ENCODE data around the gene STRIP2. TPM values are rescaled to one million over a fixed set of nuclear protein-coding genes. Genes with fewer than 3 reads are reported as not detected.

Gene STRIP2
- total and polyA plus RNA-seq, 2 of the 13 experiments (the other 11 are each of a cell fraction or from before 2014, with no cell fraction given), result 3.9 to 8.2 TPM

DNA sequence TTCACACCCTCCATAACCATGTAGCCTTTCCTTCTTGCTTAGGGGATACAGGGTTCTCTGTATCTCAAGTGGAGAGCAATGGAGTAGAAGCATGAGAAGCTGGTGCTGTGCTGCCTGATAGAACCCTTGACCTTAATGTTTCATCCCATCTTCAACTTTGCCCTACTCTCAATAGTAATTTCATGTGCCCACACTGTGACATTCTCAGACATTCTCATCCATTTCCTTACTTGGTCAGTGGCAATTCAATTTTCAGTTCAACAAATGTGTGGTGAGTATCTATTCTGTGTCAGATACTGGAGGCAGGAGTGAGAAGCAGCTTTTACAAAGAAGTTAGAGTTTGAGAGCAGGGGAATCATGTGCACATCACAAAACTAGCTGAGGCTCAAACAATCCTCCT, 16.1 kb downstream of the STRIP2 start:
- TF ChIP-seq ATF7 (IDR thresholded peaks at IDR 0.05) (no peak), ATF7 (CRISPR knock-in tag; IDR thresholded peaks at IDR 0.05) (no peak), PAX8 (CRISPR knock-in tag; IDR thresholded peaks at IDR 0.05; ENCODE audit: borderline replicate concordance) (no peak), PCBP2 (optimal IDR thresholded peaks at IDR 0.05; ENCODE audit: low read depth, low read length, poor library complexity, severe bottlenecking) (no peak), CCAR2 (optimal IDR thresholded peaks at IDR 0.05; ENCODE audit: low read depth, low read length) (no peak), ZFP36 (IDR thresholded peaks at IDR 0.05; ENCODE audit: borderline replicate concordance, low read depth, low read length, partially characterized antibody) (no peak), ZNF605 (CRISPR knock-in tag; IDR thresholded peaks at IDR 0.05) (no peak), ZEB1 (IDR thresholded peaks at IDR 0.05; ENCODE audit: insufficient replicate concordance, low read depth) (no peak), CBFB (CRISPR knock-in tag; IDR thresholded peaks at IDR 0.05) (no peak), JDP2 (CRISPR knock-in tag; IDR thresholded peaks at IDR 0.05; ENCODE audit: borderline replicate concordance) (no peak), ZNF549 (CRISPR knock-in tag; IDR thresholded peaks at IDR 0.05) (no peak)
- TF ChIP-seq, protein P1, sequence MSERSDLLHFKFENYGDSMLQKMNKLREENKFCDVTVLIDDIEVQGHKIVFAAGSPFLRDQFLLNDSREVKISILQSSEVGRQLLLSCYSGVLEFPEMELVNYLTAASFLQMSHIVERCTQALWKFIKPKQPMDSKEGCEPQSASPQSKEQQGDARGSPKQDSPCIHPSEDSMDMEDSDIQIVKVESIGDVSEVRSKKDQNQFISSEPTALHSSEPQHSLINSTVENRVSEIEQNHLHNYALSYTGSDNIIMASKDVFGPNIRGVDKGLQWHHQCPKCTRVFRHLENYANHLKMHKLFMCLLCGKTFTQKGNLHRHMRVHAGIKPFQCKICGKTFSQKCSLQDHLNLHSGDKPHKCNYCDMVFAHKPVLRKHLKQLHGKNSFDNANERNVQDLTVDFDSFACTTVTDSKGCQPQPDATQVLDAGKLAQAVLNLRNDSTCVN (CRISPR knock-in tag; IDR thresholded peaks at IDR 0.05; ENCODE audit: borderline replicate concordance), result no peak
- TF ChIP-seq, protein P2, sequence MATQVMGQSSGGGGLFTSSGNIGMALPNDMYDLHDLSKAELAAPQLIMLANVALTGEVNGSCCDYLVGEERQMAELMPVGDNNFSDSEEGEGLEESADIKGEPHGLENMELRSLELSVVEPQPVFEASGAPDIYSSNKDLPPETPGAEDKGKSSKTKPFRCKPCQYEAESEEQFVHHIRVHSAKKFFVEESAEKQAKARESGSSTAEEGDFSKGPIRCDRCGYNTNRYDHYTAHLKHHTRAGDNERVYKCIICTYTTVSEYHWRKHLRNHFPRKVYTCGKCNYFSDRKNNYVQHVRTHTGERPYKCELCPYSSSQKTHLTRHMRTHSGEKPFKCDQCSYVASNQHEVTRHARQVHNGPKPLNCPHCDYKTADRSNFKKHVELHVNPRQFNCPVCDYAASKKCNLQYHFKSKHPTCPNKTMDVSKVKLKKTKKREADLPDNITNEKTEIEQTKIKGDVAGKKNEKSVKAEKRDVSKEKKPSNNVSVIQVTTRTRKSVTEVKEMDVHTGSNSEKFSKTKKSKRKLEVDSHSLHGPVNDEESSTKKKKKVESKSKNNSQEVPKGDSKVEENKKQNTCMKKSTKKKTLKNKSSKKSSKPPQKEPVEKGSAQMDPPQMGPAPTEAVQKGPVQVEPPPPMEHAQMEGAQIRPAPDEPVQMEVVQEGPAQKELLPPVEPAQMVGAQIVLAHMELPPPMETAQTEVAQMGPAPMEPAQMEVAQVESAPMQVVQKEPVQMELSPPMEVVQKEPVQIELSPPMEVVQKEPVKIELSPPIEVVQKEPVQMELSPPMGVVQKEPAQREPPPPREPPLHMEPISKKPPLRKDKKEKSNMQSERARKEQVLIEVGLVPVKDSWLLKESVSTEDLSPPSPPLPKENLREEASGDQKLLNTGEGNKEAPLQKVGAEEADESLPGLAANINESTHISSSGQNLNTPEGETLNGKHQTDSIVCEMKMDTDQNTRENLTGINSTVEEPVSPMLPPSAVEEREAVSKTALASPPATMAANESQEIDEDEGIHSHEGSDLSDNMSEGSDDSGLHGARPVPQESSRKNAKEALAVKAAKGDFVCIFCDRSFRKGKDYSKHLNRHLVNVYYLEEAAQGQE (IDR thresholded peaks at IDR 0.05; ENCODE audit: borderline replicate concordance in 1 of 2, low read depth in 1 of 2, low read length in 2 of 2), result no peak
- TF ChIP-seq, protein P3, sequence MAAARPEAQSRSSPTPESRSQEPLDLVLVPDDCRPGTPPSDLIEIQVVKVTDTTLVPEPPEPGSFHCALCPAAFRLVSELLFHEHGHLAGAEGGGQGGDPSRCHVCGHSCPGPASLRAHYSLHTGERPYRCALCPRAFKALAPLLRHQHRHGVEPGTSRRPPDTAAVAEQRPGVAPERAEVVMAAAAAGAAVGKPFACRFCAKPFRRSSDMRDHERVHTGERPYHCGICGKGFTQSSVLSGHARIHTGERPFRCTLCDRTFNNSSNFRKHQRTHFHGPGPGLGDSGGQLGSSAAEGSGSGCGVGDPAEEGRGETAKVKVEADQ (CRISPR knock-in tag; IDR thresholded peaks at IDR 0.05; ENCODE audit: borderline replicate concordance), result no peak
- TF ChIP-seq, protein P4, sequence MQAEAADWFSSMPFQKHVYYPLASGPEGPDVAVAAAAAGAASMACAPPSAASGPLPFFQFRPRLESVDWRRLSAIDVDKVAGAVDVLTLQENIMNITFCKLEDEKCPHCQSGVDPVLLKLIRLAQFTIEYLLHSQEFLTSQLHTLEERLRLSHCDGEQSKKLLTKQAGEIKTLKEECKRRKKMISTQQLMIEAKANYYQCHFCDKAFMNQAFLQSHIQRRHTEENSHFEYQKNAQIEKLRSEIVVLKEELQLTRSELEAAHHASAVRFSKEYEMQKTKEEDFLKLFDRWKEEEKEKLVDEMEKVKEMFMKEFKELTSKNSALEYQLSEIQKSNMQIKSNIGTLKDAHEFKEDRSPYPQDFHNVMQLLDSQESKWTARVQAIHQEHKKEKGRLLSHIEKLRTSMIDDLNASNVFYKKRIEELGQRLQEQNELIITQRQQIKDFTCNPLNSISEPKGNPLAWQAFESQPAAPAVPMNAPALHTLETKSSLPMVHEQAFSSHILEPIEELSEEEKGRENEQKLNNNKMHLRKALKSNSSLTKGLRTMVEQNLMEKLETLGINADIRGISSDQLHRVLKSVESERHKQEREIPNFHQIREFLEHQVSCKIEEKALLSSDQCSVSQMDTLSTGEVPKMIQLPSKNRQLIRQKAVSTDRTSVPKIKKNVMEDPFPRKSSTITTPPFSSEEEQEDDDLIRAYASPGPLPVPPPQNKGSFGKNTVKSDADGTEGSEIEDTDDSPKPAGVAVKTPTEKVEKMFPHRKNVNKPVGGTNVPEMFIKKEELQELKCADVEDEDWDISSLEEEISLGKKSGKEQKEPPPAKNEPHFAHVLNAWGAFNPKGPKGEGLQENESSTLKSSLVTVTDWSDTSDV (CRISPR knock-in tag; IDR thresholded peaks at IDR 0.05), result no peak
- TF ChIP-seq, protein P5, sequence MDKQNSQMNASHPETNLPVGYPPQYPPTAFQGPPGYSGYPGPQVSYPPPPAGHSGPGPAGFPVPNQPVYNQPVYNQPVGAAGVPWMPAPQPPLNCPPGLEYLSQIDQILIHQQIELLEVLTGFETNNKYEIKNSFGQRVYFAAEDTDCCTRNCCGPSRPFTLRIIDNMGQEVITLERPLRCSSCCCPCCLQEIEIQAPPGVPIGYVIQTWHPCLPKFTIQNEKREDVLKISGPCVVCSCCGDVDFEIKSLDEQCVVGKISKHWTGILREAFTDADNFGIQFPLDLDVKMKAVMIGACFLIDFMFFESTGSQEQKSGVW (CRISPR knock-in tag; IDR thresholded peaks at IDR 0.05; ENCODE audit: borderline replicate concordance), result no peak
- in situ Hi-C loops (cut with HindIII; ENCODE audit: extremely low pct_ligation_motif_present, low pct_unique_long_range_greater_than_20kb), result no loop called here
- ChIA-PET CTCF (ENCODE audit: low intra/inter-chr PET ratio, low total read pairs) (no interaction called here), POLR2A (no interaction called here)
- Histone ChIP-seq H3K27ac (ENCODE audit: extremely low read length, insufficient read depth, low read length) (no peak overlapping the region), H3K79me2 (ENCODE audit: insufficient read depth, low read length) (no peaks in the 10 kb centered on the region), H3K9me3 (ENCODE audit: low read length) (no peaks in the 10 kb centered on the region), H3K36me3 (replicated peaks in 1 of 2; ENCODE audit: control insufficient read depth in 1 of 2, insufficient read depth in 2 of 2, low read length in 2 of 2) (peaks cover 1 to 17% of the 10 kb centered on the region in 2 experiments; a peak in 2 of 5 replicates), H3K9ac (ENCODE audit: insufficient read depth, low read depth, low read length) (no peak overlapping the region), H3K4me1 (ENCODE audit: insufficient read depth, low read length) (no peaks in the 10 kb centered on the region), H2AFZ (ENCODE audit: low read length) (no peak overlapping the region), H3K27me3 (ENCODE audit: control insufficient read depth in 1 of 2, insufficient read depth in 2 of 2, low read length in 2 of 2) (no peaks in the 10 kb centered on the region), H3K4me3 (replicated peaks in 1 of 3; ENCODE audit: insufficient read depth in 1 of 3, low read depth in 2 of 3, low read length in 3 of 3) (no peak overlapping the region), H4K20me1 (ENCODE audit: insufficient read depth, low read length) (no peaks in the 10 kb centered on the region), H3K4me2 (ENCODE audit: low read depth, low read length) (no peak overlapping the region)
- BruUV-seq (replicated peaks), result no TSS peak
- DNase-seq (ENCODE audit: low spot score), result no peak
- no peak for ATAC-seq
- FAIRE-seq, result no peak
- intact Hi-C loops (cut with micrococcal nuclease; ENCODE audit: unreplicated experiment), result no loop called here
